HG02852 (cell line): ENCODE measurements around the gene NRCAM.
A peak's percentile ranks its signal among the peaks of the same experiment; 100 is the strongest.

Experiments used
- ATAC-seq: cut with Tn5 transposase; IDR thresholded peaks from one replicate; pipeline ENCODE4 v1.9.1; 2021; ENCODE audit warnings: mild to moderate bottlenecking, moderate library complexity; ENCODE audit not compliant: unreplicated experiment

NRCAM gene

DNA sequence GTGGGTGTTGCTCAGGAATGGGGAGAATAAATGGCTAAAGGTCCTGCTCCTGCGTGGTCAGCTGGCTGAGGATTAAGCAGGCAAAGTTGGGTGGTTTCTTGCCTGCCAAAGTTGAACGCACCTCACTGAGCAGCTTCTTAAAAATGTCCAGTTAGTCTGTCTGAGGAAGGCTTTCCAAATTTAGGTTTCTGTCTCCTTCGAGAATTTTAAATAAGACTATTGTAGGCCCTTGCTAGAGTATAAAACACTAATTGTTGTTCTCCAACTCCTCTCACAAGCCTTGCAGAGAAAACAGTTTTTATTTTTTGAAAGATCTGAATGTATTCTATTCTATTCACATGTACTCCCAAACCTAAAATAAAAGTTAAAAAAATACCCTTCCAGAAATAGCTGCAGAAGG lies 204.1 kb downstream of the NRCAM start:
- ATAC-seq: no peak

DNA sequence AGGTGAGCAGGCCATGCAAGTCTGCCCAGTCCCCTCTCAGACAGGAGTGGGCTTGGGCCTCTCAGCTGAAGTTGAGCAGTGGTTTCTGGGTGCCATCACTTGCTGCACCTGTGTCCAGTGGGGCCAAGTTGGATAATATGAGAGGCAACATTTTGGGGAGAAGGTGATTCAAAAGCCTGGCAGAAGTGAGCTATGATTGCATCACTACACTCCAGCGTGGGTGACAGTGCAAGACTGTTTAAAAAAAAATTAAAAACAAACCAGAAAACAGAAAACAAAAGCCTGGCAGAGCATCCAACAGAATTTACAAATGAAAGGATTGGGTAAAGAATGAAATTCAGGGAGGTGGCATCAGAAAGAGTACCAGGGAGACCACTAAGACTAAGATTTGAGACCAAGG lies 204.5 kb downstream of the NRCAM start:
- no peak for ATAC-seq

DNA sequence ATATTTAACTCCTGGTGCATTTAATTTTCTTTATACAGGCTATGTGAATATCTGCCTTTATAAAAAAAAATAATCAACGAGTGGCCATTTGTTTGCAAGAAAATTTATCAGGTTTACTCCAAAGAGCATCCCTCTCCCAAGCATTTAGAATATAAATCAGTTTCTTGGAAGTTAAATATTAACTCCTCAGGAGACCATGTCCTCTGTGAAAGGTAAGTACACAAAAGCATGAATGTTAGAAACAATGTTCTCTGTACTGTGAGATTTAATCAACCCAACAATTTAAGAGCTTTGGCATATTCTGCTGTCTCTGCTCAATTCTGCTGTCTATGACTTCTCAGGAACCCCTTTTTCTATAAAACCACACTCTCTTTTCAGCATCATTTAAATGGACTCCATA lies 206.8 kb downstream of the NRCAM start:
- ATAC-seq: no peak

DNA sequence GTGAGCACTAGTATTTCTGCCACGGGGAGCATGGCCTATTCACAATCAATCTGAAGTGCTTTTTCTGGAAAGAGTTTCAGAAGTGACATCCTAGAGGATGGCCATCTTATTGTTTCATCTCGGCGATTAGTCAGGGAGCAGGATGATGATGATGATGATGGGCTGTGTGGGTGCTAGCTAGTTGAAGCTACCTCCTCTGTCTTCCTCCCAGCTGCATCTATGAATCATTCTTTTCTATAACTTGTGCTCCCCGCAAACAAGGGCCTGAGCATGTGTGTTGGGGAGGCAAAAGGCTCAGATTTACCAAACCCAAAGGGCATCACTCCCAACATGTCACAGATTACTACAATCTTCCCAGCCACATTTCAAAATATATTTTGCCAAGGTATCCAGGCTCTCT lies 207.4 kb downstream of the NRCAM start:
- ATAC-seq: no peak

DNA sequence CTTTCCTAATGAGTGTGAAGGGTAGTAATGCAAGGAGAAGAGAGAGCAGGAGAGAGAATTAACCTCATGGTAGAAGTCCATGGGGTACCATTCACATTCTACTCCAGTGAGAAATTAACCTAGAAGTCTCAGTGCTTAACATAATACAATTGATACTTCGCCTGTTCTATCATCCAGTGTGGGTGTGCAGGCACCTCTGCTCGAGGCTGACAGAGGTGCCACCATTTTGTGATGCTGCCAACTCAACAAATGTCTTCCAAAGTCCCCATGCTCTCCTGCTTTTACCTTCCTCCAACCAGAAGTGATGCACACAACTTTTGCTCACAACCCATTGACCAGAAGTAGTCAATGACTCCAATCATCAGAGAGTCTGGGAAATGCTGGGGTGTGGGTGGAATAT lies 207.8 kb downstream of the NRCAM start:
- no peak for ATAC-seq

DNA sequence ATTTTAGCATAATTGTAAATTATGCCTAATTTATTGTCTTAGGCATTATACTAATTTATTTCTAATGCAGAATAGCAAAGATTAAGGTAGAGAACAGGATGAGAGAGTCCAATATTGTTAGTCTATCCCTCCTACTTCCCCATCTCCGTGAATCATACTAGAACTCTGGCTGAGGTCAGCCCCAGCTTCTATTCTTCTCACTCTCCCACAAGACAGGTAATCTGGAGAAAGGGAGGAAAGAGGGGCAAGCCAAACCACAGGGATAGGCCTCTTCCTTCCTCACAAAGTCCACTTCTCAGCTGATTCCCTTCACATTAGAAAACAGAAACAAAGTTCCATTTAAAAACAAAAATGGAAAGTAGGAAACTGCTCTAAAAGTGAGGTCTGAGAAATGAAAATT lies 208.6 kb downstream of the NRCAM start:
- no peak for ATAC-seq

DNA sequence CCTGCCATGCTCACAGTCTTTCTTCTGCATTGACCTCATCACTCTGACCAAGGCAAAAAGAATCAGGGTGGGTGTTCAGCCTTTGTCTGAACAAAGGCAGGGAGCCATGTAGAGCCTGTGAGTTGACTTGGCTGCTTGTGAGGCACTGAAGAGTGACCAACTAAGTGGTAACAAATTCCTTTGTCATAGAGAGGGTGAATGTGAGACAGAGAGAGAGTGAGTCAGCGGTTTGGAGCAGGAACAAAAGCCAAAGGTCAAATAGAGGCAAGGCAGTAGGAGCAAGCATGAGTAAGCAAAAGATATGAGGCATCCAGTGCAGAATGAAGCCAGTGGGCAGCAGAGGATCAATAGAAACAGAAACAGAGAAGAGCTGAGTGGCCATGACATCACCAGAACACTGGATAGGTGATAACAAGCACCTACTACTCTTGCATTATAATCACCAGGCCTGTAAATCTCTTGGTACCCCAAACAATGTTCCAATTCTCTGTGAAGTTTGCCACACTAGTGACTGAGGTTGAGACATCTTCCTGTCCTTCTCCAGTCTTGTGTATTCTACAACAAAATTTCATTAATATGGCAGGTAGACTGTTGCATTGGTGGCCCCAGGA lies 209.9 kb downstream of the NRCAM start:
- ATAC-seq: peak; percentile 55

DNA sequence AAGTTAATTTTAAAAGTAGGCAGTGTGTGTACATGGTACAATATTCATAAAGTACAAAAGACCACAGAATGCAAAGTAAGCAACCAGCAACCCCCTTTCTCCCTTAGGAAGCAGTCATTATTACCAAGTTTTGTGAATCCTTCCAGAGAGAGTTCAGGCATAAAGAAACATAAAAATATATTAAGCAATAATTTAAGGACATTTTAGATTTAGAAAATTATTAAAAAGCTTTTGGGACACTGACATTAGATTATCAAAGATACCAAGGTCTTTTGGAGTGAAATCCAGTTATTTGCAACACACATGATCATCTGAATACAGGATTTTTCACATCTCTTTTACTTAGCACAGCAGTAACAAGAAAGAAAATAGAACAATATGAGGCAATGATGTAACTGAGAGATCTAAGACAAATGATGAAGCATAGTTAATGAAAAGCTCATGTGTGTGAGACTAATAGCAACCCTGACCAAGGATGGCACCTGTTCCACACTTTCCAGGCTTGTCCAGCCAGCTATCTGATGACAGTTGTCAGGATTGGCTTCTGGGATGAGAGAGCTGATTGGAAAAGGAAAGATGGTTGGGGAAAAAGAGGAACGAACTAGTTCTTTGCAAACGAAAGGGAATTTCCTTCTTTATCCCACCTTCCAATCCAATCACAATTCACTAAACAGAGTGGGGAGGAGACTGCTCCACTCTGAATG lies 210.6 kb downstream of the NRCAM start:
- no peak for ATAC-seq

DNA sequence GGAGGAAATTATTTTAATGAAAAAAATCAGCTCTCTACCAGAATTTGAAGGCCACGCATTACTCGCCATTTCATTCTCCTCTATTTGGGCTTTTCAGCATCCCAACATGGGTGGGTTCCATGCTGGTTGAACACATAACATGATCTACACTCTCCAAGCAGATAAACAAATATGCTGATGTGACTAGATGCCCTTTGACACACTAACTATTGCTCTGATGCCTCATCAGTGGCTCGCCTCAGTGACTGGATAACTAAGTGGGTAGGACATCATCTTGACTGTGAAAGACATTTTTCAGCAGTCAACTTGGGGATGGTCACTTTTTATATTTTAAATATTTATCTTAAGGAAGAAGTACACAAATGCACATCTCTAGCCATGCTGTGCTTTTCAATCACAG lies 212.1 kb downstream of the NRCAM start:
- ATAC-seq: no peak

DNA sequence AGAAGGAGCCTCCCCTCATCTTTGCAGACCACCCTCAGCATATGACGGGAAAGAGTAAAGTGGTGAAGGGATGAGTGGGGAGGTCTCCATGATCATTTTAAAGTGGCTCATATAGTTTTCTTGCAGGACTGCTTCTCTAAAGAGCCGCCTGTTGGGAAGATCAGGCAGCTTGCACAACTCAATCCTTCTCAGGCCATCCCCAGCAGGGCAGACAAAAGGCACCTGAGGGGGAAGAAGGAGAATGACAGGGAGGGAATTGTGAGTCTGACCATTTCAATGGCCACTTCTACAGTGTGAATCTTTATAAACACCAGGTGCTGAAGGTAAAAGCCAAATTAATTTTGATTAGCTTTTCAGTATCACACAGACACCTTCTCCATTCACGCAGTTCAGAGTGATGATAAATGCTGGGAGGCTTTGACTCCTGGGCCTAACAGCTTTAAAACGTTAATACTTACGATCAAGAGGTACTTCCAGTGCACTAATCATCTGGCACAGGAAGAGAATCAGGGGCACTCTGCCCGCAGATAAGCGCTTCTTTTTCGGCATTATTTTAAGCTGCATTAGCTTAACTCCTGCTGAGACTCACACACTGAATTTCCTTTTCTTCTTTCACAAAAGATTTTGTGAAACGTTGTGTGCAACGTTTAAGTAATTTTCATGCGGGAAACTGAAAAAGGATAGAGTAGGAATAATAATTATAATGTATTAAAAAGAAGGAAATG lies 216.6 kb downstream of the NRCAM start:
- no peak for ATAC-seq

DNA sequence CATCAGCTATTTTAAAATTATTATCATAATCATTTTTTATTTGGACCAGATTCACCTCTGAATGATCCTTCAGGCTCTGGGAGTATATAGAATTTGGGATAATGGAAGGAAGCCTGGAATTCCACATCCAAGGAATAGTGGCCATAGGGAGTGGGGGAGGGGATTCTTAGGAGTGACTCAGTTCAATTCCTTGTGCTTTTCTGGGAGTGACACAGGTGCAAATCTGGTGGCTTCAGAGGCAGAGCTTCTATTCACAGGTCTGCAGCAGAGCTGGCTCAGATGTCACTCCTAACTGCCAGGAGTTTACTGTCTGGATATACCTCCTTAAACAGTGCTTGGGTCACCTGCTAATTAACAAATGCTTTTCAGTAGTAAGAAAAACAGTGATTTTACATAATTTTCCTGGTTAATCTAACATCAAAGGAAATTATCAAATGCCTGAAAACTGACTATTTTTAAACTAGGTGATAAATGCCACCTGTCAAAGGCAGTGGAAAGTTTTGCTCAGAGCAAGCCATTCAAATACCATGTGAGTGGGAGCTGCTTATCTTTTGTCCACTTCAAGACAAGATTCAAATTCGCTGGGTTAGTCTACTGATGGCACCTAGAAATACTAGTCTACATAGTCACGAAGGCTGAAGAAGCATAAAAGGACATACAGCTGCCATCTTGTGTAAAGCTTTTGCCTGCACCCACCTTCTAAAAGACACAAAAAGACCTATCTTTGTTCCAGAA lies 219.4 kb downstream of the NRCAM start:
- ATAC-seq: no peak

DNA sequence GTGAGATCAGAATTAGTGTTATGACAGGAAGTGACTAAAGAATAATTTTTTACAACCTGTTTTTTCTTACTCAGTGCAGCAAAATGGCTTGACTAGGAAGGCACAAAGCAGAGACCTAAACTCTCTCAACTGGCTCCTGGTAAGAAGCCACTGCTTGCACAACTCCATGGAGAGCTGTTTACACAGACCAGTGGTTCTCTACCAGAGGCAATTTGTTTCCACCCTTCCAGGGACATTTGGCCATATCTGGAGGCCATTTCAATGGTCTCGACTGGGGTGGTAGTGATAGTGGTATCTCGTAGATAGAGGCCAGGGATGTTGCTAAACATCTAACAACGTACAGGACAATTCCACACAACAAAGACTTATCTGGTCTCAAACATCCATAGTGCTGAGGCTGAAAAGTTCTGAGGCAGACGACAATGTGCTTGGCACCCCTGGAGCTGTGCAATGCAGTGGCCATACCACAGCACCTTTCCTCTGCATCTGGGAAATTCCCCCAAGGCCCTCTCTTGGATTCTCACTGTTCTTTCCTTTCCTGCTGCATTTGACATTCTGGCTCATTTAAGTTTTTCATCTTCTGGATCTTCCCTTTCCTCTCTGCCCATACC lies 220.7 kb downstream of the NRCAM start:
- ATAC-seq: no peak

DNA sequence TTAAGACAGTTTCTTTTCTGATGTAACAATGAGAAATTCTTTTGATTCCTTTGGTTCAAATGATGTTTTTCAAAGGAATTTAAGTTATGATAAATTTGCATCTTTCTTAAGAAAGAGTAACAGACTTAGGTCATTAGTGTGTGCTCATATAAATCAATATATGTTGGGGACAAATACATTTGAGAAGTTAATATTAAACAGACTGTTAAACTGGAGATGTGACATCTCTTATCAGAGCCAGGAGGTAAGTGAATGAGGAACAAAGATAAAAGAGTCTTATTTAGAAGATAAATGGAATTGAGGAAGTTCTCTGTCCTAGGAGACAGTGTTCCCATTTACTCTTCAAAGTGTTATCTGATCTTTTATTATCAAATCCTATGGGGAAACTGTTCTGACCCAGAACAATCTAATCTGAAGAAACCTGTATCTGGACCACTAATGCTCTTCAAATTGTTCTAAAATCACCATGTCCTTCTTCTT lies 221.2 kb downstream of the NRCAM start:
- no peak for ATAC-seq

DNA sequence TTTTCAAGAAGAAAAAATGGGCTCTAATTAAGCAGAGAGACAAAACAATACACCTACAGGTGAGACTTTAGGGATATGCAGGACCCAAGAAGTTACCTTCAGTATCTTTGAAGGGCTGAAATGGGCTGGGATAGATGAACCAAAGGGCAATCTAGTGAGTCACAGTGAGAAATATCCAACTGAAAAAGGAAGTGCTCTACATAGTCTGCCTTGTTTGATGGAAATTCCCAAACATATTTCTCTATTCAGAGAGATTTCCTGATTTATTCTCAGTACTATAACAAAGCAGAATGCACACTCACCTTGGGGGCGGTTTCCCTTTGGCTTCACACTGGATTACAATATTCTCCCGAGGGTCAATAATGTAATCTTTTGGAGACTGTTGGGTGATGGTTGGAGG lies 222.0 kb downstream of the NRCAM start:
- ATAC-seq: no peak

DNA sequence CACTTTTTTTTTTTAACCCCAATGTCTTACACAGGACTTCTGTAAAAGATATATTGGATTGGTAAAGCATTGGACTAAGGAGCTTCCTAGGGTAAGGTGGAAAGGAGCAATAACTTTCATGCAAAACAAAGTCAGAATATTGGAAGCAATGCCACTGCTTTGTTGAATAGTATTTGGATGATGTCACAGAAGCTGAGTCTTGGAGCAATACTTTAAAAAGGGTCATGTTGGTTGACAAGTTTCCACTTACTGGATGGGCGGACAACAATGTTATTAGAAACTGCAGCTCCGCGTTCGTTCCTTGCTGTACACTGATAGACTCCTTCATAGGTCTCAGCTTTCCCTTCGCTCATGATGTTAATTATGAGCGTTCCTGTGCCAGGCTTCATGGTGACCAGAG lies 224.2 kb downstream of the NRCAM start:
- no peak for ATAC-seq

DNA sequence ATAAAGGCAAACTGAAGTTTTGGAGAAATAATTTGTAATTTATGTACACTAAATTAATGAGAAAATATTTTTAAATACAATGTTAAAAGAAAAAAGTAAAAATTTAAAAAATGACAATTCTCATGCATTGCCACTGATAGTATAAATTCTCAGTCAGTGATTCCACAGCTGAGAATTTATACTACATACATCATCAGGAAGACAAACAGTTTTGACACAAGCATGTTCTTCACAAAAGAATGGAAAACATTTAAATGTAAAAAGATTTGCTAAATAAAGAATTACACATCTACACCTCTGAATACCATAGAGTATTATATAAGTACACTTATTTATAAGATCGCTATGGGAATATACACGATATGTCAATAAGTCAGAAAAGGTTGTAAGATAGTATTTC lies 225.0 kb downstream of the NRCAM start:
- no peak for ATAC-seq

DNA sequence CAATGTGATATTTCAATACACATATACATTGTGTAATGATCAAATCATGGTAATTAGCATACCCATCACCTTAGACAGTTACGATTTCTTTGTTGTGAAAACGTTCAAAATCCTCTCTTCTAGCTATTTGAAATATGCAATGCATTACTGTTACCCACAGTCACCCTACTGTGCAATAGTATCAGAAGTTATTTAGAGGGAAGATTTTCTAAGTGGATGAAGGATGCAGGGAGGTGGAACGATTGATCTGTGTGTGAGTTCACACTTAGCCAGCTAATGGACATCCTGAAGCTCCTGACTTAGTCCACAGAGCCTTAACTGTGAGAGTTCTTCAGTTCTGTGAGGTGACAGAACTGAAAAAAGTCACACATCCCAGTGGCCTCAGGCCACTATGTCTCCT lies 228.9 kb downstream of the NRCAM start:
- ATAC-seq: no peak

DNA sequence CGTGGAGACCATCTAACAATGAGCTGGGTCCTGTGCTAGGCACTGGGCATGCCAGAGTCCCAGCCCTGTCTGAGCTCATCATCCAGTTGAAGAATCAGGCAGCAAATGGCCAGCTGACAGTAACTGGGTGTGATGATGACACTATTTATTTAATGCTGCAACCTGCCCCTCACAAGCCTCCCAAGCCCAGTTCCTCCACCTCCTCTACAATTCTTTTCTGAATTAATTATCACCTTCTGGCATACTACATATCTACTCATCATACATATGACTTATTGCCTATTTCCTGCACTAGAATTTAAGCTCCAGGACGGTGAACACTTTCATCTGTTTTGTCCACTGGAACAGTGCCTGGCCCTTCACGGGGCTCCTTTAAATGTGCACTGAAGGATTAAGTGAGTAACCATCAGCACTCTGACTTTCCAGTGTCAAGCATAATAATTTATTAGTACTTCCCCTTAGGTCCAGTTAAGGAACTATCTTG lies 229.4 kb downstream of the NRCAM start:
- ATAC-seq: no peak

DNA sequence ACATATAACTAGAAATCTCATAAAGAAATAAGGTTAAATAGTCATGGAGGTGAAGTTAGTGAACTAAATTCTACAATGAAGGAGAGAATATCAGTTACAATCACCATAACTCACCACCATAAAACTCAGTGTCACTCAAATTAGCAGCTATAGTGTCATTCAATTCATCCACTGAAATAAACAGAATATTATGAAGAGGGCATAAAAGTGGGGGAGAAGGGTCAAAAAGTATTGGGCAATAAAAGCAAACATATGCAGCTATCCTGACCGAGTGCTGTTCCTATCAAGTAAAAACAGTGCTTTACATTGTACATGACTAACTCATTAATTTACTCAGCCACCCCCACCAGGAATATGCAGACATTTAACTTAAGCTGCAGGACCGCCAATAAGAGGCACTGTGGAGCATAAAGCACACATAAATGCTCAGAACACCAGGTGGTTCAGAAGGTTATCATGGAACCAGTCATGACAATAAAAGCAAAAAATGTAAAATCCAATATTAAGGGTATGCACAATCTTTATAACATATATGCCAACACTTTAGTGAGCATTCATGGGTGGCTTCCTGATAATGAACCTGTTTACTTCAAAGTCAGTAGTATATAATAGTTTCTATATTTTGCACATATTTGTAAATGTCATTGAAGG lies 230.6 kb downstream of the NRCAM start:
- no peak for ATAC-seq

DNA sequence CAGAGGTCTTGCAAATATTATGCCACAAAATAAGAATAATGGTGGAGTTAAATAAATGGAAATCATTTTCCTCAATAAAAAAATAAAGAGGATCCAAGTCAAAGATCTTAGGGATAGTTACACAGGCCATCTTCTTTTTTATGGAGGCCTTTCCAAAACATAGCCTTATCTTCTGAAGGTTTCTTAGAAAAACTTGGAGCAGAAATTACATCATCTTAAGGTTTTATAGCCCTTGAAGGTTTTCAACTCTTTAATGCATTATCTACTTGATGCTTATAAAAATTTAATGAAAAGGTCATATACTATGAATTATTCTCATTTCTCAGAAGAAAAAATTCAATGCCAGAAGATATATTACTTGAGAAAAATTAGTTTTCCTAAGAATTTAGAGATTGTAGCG lies 231.8 kb downstream of the NRCAM start:
- ATAC-seq: no peak
